ENCODE measurements around the gene MRTFA.

Gene MRTFA

DNA sequence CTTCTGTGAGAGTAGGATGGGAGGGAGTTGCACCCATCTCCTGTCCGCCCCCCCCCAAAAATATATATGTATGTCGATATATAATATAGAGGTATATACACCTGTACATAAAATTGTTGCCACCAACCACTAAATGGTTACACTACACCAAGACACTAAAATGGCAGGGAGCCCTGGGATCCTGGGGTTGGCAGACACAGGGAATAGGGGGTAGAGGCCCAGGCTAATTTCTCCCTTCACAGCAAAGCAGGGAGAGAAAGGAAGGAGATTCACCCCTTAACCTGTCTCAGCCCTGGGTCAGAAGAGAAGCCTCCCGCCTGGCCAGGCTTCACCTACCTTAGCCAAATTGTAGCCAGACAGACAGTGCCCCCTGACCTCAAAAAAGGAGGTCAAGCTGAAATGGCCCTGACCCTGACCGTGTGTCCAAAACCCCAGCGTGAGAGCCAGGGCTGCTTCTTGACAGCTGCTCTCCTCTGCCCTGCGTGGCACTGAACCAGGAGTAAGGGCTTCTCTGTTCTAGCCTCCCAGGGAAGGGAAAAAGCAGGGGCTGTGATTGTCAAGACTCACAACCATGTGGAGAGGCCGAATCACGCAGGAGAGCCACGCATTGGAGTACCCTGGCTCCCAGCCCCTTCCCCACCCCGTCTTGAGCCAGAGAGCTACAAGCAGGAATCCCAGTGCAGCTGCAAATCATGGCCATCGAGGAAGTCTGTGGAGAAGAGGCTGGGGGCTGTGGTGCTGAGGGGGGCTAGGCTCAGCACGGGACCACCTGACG is 225.6 kb downstream of the MRTFA start:
- no peak for DNase-seq (ENCODE audit: low read depth)

DNA sequence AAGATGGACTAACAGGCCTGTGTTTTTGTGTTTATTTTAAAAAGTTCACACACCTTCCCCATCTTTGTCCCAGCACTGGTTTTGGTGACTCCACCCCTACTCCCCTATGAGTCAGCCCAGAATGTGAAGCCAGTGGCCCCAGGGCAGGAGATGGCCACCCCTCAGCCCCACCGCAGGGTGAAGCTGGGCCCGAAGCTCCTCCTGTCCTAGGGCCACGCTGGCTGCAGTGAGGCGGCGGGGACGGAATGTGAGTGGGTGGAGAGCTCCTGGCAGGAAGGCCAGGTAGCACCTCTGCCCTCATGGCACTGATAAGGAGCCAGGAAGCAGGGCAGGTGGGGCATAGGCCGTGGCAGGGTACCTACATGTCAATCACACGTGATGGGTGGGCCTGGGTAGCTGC is 226.2 kb downstream of the MRTFA start:
- no peak for DNase-seq (ENCODE audit: low read depth)

DNA sequence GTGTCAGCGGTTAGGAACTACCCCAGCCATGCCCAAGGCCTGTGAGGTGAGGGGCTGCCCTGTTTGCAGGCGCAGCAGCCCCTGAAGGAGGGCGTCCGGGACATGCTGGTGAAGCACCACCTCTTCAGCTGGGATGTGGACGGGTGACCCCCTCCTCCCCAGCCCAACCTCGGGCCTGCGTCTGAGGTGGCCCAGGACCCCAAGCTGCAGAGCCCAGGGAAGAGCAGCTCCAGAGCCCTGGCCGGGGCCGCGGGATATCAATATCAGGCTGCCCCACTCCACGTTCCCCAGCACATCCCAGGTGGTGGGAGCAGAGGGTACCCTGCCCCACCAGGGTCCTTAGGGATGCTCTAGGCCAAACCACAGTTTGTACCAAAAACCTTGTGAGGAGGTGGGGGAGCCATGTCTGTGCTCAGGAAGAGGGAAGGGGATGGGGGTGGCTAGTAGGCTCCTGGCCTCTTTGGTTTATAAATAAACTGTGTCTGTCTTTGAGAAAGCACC is 226.9 kb downstream of the MRTFA start:
- no peak for DNase-seq (ENCODE audit: low read depth)

DNA sequence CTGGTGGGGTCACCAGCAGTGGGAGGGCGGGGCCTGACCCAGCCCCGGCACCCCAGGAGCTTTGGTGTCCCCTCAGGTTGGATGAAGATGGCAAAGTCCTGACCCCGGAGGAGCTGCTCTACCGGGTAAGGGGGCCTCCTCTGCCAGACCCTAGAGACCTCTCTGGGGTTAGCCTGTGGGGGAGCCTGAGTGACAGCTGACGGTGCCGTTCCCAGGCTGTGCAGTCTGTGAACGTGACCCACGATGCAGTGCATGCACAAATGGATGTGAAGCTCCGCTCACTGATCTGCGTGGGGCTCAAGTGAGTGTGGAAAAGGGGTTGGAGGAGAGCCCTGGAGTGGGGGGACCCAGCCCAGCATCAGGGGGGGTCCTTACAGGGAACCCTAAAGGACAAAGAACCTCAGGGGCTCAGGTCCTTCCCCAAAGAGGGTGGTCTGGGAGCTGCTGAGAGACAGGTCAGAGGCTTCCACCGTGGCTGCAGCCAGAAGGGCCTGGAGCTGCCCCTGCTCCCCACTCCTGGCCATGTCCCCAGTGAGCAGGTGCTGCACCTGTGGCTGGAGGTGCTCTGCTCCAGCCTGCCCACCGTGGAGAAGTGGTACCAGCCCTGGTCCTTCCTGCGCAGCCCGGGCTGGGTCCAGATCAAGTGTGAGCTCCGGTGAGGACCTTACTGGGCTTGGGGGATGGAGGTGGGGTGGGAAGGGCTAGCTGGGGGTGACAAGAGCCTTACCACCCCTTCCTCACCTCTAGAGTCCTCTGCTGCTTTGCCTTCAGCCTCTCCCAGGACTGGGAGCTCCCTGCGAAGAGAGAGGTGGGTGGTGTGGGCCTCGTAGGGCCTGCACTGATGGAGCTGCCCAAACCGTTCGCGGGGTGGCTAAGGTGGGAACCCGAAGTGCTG is 227.6 kb downstream of the MRTFA start:
- no peak for DNase-seq (ENCODE audit: low read depth)

DNA sequence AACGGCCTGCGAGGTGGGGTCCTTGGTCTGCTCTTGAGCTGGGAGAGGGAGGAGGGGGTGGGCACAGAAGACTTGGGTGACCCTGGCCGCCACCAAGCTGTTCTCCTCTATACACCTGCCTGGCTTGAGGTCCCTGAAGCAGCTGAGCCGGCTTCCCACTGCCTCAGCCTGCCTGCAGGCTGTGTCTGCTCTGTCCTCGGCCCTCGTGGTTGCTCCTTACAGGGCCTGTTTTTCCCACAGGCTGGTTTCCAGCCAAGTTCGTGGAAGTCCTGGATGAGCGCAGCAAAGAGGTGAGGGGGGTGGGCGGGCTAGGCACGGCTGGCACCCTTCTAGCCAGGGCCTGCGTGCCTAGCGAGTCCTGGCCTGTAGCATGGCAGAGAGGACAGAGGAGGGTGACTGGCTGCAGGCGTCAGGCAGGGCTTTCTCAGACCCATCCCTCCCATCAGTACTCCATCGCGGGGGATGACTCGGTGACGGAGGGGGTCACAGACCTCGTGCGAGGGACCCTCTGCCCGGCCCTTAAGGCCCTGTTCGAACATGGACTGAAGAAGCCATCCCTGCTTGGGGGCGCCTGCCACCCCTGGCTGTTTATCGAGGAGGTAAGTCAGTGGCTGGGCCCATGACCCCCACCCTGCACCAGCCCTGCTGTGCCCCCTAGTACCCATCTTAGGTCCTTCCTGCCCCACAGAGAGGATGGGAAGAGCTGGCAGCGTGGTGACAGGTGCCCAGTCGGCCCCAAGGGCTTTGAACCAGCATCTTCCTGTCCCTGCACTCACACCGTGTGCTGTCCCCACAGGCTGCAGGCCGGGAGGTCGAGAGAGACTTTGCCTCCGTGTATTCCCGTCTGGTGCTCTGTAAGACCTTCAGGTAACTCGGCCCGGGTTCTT is 228.4 kb downstream of the MRTFA start:
- no peak for DNase-seq (ENCODE audit: low read depth)

DNA sequence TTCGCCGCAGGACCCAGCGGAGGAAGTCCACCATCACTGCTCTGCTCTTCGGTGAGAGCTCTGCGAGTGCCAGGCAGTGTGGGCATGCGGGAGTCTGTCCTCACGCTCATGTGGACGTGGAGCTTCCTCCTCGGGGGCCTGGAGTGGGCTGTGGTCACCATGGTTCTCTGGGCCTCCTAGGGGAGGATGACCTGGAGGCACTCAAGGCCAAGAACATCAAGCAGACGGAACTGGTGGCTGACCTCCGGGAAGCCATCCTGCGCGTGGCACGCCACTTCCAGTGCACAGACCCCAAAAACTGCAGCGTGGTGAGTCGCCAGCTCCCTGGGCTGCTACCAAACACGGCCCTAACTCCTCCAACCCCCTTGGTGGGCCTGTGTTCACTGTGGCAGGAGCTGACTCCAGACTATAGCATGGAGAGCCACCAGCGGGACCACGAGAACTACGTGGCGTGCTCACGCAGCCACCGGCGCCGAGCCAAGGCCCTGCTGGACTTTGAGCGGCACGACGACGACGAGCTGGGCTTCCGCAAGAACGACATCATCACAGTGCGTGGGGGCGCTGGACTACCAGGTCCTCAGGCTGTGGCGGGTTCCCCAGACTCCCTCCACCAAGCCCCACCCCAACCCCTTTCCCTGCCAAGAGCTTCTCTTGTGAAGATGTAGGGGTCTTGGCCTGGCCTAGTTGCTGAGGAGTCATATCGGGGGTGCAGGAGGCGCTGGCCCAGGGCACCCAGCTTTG is 229.3 kb downstream of the MRTFA start:
- DNase-seq (ENCODE audit: low read depth): no peak

DNA sequence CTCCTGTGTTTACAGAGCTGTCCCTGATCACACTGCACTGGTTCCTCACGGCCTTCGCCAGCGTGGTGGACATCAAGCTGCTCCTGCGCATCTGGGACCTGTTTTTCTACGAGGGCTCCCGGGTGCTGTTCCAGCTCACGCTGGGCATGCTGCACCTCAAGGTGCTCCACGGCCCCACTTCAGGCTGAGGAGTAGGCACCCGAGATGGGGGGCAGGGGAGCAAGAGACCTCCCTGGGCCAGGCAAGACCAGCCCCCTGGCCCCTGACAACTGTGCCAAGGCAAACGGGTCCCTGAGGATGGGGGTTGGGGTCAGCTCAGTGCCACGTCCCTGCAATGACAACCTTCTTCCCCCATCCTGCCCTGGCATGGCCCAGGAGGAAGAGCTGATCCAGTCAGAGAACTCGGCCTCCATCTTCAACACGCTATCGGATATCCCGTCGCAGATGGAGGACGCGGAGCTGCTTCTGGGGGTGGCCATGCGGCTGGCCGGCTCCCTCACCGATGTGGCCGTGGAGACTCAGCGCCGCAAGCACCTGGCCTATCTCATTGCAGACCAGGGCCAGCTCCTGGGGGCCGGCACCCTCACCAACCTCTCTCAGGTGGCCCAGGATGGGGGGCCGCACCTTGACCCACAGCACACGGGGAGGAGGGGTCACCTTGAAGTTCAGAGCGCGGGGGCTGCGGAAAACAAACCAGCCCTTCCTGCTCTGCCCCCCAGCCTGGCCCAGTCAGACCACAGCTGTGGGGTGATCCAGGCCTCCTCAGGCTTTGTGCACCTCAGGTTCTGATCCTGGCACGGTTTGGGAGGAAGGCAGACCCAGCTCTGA is 230.2 kb downstream of the MRTFA start:
- no peak for DNase-seq (ENCODE audit: low read depth)

DNA sequence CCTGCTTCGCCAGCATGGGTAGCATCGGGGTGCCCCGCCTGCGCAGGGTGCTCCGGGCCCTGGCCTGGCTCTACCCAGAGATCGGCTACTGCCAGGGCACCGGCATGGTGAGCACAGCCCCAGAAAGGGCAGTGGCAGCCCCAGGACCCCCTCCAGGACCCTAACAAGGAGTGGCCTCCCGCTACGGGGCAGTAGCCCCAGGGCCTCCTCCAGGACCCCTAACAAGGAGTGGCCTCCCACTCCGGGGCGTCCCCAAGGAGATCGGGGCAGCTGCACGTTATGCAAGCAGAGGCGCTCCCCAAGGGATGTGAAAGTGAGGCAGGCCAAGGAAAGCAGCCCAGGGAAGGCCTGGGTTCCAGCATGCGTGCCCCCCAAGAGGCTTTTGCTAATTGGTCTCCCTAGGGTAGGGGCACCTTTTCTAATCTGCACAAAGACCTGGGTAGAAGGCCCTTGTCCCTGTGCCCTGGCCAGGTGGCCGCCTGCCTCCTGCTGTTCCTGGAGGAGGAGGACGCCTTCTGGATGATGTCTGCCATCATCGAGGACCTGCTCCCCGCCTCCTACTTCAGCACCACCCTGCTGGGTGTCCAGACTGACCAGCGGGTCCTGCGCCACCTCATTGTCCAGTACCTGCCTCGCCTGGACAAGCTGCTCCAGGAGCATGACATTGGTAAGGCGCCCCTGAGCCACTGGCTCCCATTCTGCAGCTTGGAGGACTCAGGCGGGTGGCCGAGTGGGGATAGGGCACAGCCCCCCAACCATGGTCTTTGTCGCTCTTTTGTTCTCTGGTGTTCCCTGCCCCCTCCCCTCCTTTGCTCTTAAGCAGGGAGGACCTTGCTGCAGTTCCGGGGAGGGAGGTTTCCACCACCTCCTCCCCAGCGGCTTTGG is 231.1 kb downstream of the MRTFA start:
- DNase-seq (ENCODE audit: low read depth): no peak

DNA sequence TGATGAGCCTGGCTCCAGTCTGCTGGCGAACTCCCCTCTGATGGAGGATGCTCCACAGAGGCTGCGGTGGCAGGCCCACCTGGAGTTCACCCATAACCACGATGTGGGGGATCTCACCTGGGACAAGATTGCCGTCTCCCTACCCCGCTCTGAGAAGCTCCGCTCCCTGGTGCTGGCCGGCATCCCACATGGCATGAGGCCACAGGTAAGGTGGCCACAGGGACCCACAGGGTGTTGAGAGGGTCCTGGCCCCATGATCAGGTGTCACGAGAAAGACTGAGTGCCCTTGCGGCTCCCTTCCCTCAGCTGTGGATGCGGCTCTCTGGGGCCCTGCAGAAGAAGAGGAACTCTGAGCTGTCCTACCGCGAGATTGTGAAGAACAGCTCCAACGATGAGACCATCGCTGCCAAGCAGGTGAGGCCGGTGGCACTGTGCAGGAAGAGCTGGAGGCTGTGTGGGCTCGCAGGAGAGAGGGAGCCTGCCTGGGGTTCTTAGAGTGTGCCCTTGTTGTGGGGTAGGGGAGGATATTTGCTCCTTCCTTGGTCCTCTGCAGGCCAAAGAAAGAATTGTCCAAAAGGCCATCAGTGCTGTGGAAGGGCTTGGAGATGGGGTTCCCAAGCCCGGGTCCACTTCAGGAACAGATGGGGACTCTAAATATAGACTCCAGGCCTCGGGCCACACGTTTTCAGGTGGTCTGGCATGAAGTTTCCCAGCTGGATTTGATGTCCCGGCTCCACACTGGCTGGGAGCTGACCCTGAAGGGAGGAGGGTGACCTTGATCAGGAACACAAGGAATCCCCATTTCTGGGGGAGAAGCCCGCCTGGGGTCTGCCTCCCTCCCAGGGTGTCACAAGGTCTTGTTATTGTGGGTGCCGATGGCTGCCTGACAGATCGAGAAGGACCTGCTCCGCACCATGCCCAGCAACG is 232.0 kb downstream of the MRTFA start:
- DNase-seq (ENCODE audit: low read depth): no peak

DNA sequence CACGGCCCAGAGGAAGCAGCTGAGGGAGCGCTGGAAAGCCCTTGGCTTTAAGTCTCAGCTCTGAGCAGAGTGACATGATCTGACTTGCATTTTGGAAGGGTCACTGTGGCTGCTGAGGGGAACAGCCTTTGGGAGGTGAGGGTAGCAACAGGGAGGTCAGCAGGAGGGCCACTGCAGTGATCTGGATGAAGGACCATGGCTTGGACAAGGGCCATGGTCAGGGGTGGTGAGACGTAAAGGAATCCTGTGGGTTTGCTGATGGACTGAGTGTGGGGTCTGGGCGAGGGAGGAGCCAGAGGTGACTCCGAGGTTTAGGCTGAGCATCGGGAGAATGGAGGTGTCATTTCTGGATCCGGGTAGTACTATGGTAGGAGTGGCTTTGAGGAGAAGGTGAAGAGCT is 232.9 kb downstream of the MRTFA start:
- no peak for DNase-seq (ENCODE audit: low read depth)

DNA sequence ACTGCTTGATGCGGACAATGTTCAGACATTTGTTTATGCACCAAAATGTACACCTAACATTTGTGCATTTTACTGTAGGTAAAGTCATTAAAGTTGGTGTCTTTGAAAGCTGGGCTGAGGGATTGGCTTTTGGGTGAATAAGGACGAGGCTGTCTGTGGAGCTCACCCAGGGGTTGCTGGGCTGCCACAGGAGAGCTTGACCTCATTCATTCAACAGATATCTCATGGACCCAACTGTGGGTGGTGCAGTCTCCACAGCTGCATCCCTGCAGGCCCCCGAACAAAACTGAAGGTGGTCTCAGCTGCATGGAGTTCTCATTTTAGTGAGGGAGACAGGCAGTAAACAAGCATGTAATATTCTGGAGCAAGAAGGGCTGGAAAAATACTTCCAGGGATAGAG is 233.4 kb downstream of the MRTFA start:
- no peak for DNase-seq (ENCODE audit: low read depth)

DNA sequence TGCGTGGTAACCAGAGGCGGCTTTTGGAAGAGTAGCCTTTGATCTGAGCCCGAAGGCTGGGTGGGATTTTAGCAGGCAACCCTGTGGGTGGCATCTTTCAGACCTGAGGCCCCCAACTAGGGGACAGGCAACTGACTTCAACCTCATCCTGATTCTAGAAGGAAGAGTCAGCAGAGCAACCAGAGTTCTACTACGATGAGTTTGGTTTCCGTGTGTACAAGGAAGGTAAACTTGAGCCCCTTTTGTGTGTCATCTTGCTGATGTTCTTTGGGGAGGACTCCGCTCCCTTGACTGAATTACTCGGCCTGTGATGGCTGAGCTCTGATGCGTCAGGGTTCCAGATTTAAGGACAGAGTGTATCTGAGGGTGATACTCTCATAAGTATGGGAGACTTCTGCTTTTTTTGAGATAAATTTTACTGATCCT is 234.5 kb downstream of the MRTFA start:
- DNase-seq (ENCODE audit: low read depth): no peak

DNA sequence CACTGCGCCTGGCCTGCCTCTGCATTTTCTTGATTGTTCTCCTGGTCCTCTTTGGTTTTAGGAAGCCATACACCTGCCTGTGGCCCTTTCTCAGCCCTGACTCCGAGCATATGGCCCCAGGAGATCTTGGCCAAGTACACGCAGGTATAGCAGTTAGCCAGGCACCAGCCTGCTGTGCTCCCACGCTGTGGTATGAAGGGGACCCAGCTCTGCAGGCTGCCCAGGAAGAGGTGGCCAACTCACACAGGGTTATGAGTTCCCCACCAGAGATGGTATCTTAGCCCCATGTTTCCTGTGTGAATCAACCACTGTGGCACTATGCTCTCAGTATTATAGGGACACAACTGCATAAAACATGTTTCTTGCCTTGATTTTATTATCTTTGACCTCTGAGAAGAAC is 235.0 kb downstream of the MRTFA start:
- peak; percentile 20 for DNase-seq (ENCODE audit: low read depth)

DNA sequence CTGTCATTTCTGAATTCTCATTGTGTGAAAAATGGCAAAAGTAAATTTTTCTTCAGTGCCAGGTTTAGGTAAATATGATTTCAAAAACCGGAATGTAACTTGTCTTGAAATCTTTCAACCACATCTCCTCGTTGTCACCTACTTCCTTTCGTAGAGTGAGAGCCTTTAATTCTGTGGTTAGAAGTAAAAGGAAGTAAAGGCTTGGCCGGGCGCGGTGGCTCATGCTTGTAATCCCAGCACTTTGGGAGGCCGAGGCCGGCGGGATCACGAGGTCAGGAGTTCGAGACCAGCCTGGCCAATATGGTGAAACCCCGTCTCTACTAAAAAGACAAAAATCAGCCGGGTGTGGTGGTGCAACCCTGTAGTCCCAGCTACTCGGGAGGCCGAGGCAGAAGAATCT is 236.4 kb downstream of the MRTFA start:
- DNase-seq (ENCODE audit: low read depth): no peak

DNA sequence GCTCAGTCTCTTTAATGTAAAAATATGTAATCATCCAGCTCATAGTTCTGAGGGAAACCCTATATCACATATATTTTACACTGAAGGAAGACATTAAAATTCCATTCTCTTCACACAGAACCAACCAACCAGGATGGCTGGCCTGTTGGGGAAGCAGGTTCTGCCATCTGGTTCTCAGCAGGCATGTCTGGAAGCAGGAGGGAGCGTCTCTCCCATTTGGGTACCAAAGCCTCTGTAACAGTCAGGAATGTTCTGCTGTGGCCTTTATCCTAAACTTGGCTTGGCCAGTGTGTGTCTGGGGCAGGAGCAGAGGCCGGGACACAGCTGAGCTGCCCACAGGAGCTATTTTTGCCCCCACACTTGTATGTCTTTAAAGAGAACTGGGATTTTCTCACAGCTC is 236.9 kb downstream of the MRTFA start:
- no peak for DNase-seq (ENCODE audit: low read depth)

DNA sequence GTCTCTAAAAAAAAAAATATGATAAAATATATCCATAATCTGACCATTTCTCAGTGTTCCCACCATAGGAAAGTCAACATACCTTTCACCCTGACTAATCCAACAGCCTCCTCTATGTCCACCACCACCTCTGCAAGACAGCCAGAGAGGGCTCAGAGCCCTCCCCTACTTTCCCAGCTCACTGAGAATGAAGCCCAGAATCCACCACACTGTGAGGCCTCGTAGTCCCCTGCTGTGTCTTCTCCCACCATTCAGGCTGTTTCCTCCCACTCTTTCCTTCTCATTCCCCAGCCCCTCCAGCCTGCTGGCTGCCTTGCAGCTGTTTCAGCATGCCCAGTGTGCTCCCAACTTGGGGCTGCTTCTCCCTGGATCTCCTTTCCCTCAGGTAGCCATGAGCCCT is 239.1 kb downstream of the MRTFA start:
- no peak for DNase-seq (ENCODE audit: low read depth)

DNA sequence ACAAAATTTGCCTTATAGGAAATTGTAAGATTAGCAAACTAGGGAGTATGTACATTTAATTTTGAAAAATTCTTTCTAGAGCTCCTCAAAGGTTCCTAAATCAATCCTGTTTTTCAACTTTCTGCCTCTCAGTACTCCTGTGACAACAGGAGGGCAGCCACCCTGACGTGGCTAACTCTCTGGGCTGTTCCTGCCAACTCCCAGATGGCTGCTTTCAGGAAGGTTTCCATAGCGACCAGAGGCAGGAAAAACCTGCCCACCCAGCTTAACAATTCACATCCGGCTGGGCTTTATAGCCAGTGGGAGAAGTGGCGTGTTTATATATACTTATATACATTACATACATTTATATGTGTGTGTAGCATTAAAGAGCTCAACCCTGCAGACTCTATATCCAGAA is 239.6 kb downstream of the MRTFA start:
- DNase-seq (ENCODE audit: low read depth): no peak

DNA sequence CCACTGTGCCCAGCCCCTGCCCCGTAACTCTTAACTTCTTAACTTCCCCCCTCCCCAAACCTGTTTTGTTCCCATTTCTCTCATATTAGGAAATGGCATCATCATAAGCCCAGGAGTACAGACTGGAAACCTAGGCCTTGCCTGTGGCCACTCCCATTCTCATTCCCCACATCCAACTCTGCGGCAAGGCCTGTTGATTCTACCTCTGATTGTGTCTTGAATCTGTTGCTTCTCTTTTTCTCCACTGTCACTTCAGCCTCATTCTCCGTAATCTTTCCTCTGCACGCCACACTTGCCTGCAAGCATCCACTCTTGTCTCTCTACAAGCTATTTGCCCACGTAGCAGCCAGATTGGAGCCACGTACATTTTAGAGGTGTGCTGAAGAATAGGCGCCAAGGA is 240.9 kb downstream of the MRTFA start:
- DNase-seq (ENCODE audit: low read depth): no peak

All from stimulated activated CD8-positive, alpha-beta memory T cell treated with anti-CD3 and anti-CD28 coated beads, Interleukin-7, amount 100 ng/mL, for 24 hours (primary cell).